Measurements from ENCODE around the gene SATB2.

The SATB2 gene

DNA sequence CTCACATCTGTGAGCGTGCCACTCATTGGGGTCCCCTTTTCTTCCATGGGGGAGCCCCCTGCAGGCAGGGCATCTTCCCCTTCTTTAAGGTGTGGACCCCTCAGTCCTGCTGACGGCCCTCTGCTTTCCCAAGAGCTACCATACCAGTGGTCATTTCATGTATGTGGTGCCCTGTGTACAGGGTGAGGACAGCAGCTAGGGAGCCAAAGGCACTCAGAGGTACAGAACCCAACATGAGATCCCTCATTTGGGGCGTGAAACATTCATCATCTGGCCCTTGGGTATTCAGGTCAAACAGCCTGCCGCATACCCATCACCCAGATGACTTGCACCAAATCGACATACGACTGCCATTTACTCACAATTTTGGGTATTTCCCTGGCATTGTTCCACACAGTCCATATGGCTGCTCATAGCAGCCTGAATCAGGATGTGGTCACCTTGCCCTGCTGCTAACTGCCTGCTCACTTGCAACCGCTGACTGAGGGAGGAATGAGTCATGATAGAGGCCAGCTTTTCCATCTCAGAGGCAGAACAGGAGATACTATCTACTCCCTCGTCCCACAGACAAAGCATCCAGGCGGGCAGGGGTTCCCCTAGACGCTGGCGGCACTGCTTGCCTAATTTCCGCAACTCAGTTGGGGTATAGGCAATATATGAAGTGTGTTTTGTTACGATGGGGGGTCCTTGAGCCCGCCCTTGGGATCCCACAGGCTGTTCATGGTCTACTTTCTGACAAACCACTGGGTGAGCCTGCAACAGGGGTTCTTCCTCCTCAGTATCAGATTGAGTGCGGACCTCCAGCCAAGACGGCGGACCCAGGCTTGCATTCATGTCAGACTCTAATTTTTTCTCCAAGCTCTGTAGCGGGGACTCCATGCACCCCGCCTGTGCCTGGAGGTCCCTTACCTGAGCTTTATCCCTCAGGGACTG lies 228.6 kb downstream of the SATB2 start:
- peak; percentile 35 for DNase-seq

- DNase-seq = no peak
Observed at GRCh38 chr2:199223791-199224190, 233.9 kb downstream of the SATB2 start.

- no peak for DNase-seq
Observed at GRCh38 chr2:199220920-199221319, 236.8 kb downstream of the SATB2 start.

DNA sequence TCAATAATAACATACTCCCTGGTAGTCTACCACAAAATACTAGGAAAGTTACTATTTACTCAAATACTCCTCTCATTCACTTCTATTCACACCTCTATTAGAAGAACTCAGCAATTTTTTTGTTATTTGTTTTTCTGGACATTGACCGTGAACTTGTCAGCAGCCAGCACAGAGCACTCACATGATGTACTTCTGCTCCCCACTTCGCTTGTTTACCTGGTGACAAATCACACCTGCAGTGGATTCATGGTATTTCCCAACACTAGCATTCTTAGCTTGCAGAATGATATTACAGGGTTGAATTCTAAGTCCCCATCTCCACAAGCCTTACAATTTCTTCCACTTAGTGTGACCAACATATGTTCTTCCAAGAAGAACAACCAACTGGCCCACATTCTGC lies 238.2 kb downstream of the SATB2 start:
- DNase-seq = no peak

Data from activated naive CD4-positive, alpha-beta T cell treated with Interleukin-2 at 50 U/mL for 16 hours (primary cell).